ENCODE data around the gene C2CD5.

DNA sequence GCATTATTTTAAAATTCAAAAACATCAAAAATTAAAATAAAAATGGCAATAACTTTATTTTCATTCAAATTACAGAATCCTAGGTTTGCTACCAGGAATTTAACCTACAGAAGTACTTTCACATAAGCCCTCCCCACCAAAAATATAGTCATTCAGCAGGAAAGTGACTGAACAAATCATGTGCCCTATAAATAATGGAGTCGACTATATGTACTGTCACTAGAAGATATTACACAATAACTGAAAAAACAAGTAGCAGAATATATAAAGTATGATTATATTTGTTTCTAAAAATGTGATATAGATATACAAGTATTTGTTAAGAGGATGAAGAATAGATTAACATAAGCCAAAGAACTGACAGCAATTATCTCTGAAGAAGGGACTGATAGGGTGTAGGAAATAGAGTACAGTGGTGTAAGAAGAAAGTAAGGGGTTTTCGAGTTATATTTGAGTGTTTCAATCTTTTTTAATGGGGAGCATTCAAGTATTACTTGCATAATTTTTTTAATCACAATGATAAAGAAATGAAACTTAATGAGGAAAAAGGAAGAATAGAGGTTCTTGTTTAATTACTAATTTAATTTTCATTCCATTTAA lies 7.9 kb downstream of the C2CD5 start:
- TF ChIP-seq ZNF460 (CRISPR knock-in tag; IDR thresholded peaks at IDR 0.05; ENCODE audit: borderline replicate concordance) (no peak), MBNL3 (CRISPR knock-in tag; conservative IDR thresholded peaks at IDR 0.05) (no peak), ZNF850 (CRISPR knock-in tag; conservative IDR thresholded peaks at IDR 0.05) (no peak), YY1 (IDR thresholded peaks at IDR 0.05; ENCODE audit: insufficient read depth, insufficient replicate concordance, low read depth, low read length) (no peak), TCF7L2 (IDR thresholded peaks at IDR 0.05; ENCODE audit: low read depth, low read length) (no peak), ZNF768 (CRISPR knock-in tag; IDR thresholded peaks at IDR 0.05) (no peak)
- TF ChIP-seq, protein P1, sequence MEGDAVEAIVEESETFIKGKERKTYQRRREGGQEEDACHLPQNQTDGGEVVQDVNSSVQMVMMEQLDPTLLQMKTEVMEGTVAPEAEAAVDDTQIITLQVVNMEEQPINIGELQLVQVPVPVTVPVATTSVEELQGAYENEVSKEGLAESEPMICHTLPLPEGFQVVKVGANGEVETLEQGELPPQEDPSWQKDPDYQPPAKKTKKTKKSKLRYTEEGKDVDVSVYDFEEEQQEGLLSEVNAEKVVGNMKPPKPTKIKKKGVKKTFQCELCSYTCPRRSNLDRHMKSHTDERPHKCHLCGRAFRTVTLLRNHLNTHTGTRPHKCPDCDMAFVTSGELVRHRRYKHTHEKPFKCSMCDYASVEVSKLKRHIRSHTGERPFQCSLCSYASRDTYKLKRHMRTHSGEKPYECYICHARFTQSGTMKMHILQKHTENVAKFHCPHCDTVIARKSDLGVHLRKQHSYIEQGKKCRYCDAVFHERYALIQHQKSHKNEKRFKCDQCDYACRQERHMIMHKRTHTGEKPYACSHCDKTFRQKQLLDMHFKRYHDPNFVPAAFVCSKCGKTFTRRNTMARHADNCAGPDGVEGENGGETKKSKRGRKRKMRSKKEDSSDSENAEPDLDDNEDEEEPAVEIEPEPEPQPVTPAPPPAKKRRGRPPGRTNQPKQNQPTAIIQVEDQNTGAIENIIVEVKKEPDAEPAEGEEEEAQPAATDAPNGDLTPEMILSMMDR (CRISPR knock-in tag; IDR thresholded peaks at IDR 0.05) = no peak
- TF ChIP-seq, protein P2, sequence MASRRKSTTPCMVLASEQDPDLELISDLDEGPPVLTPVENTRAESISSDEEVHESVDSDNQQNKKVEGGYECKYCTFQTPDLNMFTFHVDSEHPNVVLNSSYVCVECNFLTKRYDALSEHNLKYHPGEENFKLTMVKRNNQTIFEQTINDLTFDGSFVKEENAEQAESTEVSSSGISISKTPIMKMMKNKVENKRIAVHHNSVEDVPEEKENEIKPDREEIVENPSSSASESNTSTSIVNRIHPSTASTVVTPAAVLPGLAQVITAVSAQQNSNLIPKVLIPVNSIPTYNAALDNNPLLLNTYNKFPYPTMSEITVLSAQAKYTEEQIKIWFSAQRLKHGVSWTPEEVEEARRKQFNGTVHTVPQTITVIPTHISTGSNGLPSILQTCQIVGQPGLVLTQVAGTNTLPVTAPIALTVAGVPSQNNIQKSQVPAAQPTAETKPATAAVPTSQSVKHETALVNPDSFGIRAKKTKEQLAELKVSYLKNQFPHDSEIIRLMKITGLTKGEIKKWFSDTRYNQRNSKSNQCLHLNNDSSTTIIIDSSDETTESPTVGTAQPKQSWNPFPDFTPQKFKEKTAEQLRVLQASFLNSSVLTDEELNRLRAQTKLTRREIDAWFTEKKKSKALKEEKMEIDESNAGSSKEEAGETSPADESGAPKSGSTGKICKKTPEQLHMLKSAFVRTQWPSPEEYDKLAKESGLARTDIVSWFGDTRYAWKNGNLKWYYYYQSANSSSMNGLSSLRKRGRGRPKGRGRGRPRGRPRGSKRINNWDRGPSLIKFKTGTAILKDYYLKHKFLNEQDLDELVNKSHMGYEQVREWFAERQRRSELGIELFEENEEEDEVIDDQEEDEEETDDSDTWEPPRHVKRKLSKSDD (CRISPR knock-in tag; IDR thresholded peaks at IDR 0.05; ENCODE audit: low read depth) = no peak
- TF ChIP-seq, protein P3, sequence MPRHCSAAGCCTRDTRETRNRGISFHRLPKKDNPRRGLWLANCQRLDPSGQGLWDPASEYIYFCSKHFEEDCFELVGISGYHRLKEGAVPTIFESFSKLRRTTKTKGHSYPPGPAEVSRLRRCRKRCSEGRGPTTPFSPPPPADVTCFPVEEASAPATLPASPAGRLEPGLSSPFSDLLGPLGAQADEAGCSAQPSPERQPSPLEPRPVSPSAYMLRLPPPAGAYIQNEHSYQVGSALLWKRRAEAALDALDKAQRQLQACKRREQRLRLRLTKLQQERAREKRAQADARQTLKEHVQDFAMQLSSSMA (CRISPR knock-in tag; IDR thresholded peaks at IDR 0.05) = no peak
- TF ChIP-seq, protein P4, sequence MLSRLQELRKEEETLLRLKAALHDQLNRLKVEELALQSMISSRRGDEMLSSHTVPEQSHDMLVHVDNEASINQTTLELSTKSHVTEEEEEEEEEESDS (CRISPR knock-in tag; IDR thresholded peaks at IDR 0.05; ENCODE audit: borderline replicate concordance) = no peak
- TF ChIP-seq, protein P5, sequence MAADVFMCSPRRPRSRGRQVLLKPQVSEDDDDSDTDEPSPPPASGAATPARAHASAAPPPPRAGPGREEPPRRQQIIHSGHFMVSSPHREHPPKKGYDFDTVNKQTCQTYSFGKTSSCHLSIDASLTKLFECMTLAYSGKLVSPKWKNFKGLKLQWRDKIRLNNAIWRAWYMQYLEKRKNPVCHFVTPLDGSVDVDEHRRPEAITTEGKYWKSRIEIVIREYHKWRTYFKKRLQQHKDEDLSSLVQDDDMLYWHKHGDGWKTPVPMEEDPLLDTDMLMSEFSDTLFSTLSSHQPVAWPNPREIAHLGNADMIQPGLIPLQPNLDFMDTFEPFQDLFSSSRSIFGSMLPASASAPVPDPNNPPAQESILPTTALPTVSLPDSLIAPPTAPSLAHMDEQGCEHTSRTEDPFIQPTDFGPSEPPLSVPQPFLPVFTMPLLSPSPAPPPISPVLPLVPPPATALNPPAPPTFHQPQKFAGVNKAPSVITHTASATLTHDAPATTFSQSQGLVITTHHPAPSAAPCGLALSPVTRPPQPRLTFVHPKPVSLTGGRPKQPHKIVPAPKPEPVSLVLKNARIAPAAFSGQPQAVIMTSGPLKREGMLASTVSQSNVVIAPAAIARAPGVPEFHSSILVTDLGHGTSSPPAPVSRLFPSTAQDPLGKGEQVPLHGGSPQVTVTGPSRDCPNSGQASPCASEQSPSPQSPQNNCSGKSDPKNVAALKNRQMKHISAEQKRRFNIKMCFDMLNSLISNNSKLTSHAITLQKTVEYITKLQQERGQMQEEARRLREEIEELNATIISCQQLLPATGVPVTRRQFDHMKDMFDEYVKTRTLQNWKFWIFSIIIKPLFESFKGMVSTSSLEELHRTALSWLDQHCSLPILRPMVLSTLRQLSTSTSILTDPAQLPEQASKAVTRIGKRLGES (CRISPR knock-in tag; IDR thresholded peaks at IDR 0.05; ENCODE audit: borderline replicate concordance) = no peak
